GM12874 (cell line): ENCODE data around the gene LTB4R2.

ENCODE experiments used
- CTCF ChIP-seq: IDR thresholded peaks from 2 replicates; pipeline ENCODE4 v1.5.1; 2011; ENCODE audit warnings: low read depth, mild to moderate bottlenecking, control low read depth, low read length, moderate library complexity; ENCODE audit not compliant: insufficient read depth

The LTB4R2 gene

GRCh38 chr14:24313913-24314312, 4.0 kb downstream of the LTB4R2 start:
- no peak for TF ChIP-seq CTCF

- TF ChIP-seq CTCF: no peak
Observed at GRCh38 chr14:24314377-24315193, 4.6 kb downstream of the LTB4R2 start.

GRCh38 chr14:24315243-24315806, 5.4 kb downstream of the LTB4R2 start:
- no peak for TF ChIP-seq CTCF

- TF ChIP-seq CTCF: no peak
Observed at GRCh38 chr14:24315807-24316596, 6.1 kb downstream of the LTB4R2 start.

- TF ChIP-seq CTCF: no peak
Observed at GRCh38 chr14:24316597-24316950, 6.6 kb downstream of the LTB4R2 start.

GRCh38 chr14:24317141-24317928, 7.4 kb downstream of the LTB4R2 start:
- no peak for TF ChIP-seq CTCF
